ENCODE results near the gene SYT2.
"Not testable (repeated sequence)": the region's sequence is repeated elsewhere in the genome, so short reads cannot be mapped to it uniquely, and the experiment has no call there.

SYT2 gene

DNA sequence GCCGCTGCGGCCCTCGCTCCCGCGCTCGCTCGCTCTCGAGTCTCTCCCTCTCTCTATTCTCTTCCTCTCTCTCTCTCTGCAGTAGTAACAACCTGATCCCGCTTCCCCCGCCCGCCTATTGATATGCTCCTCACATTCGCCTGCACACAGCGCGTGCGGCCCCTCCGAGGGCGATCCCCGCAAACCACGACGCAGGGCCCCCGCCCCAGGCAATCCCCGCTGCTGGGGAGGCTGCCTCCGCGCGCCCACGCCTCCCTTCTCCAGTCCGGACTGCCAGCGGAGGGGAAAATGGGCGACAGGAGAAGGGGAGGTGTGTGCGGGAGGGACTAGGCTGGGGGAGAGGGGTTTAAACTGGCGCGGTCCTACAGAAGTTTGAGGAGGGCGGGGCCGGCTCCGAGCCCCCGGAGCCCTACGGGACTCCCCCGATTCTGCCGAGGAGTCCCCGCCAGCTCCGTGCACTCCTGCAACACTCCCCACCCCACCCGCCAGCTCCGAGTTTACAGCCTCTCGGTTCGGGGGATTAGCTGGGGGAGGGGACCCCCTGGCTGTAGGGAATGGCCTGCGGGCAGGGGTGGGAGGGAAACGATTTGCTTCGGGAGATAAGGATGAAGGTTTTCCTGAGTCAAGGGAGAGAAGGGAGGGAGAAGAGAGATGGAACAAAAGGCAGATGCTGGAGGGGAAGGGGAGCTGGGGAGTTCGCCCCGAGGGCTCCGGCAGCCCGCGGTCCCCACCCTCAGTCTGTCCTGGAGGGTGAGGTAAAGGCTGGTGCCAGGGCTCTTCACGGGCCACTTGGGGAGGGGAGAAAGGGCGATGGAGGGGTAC lies 66.6 kb downstream of the SYT2 start:
- DNase-seq (ENCODE audit: low read depth in 3 of 3) = no peak

DNA sequence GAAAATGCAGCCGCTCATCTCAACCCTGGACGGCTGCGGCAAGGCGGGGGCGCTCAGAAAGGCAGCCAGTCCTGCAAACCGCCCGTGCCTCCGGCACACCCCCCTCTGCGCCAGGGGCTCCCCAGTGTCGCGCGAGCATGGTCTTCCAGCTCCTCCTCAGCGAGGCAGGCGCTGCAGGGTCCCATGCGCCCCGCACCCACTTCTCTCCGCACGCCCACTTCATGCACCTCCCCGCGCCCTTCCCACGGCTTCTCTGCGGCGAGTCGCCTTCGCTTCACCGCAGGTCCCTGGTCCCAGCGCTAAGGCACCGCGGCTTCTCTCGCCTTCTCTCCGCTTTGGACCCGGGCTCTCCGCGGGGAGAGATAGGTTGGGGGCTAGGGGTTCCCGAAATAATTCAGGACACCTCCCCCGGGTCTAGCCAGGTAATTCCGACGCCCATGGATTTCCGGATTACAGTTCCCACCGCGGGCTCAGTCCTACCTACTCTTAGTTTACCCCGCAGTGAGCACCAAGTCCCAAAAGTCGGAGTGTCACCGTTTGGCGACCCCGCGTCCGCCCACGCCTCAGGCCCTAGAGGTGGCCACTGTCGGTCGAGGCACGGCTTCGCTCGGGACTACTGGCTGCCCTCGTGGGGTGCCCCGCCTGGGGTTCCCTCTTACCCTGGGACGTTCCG lies 67.5 kb downstream of the SYT2 start:
- DNase-seq (ENCODE audit: low read depth in 3 of 3) = no peak

DNA sequence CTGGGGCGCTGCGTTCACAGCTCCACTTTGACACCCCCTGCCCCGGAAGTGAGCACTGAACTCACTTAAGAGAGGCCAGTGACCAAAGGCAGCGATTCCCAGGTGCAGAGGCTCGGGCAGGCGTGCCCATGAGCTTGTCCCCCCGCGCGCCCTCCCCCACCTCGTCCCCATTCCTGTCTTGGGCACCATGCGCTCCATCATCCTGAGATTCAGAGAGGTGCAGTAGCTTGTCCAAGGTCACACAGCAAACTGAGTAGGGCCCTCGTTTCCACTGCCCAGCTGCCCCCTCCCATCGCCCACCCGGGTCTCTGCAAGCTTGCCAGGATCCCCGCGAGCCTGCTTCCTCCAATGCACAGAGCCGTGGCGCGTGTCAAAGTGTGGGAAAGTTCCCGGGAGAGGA lies 68.0 kb downstream of the SYT2 start:
- no peak for DNase-seq (ENCODE audit: low read depth in 3 of 3)

DNA sequence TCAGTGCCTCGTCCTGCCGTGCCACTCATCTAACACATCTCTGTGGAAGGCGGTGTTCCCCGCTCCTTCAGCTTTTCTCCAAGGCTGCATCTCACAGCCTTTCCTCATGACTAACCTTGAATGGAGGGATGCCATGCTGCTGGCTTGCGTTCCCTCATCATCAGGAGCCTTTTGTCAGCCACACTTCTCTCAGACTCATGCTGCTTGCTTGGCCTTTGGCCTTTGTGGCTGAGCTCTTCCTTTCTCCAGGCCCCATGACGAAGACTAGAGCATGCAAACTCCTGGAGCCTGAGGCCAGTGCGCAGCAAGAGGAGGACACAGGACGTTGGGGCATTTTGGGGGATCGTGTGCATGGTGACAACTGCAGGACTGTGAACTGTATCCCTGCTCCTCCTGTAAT lies 70.8 kb downstream of the SYT2 start:
- DNase-seq (ENCODE audit: low read depth in 3 of 3) = no peak

DNA sequence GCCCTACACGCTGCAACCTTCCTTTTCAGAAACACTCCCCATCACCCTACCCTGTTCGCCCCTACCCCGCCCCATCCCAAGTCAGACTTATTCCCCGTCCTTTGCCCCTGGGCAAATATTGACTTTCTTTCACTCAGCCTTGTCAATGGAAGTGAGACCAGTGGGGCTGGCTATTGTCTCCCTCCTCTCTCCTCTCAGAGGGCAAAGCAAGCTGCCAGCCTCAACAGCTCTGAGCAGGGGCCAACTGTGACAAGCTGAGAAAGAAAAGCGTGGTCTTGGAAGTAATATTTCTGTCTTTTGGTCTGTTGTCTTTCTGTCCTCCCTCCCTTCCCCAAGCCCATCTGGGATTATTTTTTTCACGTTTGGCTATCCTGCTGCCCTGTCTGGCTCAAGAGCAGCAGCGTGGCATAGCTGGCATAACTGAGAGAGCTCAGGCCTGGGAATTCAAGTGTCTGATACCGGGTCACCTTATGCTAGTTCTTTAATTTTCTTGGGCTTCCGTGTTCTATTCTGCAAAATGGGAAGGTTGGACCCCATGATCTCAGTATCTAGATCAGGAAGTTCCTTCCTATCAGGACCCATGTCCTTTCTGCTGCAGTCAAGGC lies 71.5 kb downstream of the SYT2 start:
- DNase-seq (ENCODE audit: low read depth in 3 of 3) = not testable (repeated sequence)

DNA sequence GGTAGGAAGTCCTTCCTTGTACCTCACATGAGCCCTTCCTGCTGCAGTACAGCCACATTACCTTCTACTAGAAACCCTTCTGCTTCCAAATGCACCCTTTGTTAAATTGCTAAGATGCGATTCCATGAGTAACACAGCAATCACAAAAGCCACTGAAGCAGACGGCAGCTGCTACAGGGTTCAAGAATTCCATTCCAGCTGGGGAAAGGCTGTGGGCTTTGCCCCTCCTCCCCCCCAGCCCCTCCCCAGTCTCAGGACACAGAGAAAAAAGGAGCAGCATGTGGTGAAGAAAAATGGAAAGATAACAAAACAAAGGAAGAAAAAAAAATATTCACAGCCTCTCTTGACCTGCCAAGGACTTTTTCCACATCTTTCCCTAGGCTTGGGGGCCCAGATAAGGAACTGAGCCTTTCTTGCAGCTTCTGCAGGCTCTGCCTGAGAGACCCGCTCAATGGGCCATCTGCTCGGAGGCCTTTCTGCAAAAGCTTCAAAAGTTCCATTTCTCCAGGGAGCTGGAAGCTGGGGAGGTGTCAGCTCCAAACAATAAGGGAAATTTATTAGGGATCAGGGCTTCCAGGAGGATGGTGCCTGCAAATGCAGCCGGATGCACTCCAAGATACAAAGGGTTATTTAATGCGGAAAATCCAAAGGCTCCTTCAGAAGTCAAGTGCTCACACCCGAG lies 72.1 kb downstream of the SYT2 start:
- DNase-seq (ENCODE audit: low read depth in 3 of 3) = no peak

DNA sequence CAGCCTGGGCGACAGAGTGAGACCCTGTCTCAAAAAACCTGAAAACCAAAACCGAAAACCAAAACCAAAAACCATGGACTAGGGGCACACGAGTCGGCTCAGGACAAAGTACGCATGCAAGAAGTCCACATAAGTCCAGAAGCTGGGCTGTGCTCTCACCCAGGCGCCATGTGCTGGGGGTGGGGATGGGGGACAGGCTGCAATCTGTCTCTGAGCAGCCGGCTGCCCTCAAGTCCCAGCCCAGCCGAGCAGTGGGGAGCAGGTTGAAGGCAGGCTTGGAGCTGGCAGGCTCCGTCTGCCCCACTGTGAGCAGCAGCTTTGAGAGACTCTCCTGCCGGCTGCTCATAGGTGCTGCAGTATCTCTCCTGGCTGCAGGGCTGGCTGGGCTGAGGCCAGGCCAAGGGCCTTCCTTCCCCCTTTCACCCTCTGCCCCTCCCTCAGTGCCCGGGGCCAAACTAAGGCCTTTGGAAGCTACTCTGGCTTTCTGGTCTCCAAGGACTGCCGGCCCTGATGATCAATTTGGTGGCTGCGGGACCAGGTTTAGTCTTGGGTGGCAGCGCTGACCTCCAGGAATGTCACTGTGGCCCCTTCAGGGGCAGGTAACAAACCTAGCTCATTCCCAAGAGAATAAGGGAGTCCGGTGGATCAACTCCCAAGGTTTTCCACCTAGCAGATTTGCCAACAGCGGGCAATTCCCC lies 72.8 kb downstream of the SYT2 start:
- DNase-seq (ENCODE audit: low read depth in 3 of 3) = not testable (repeated sequence)

DNA sequence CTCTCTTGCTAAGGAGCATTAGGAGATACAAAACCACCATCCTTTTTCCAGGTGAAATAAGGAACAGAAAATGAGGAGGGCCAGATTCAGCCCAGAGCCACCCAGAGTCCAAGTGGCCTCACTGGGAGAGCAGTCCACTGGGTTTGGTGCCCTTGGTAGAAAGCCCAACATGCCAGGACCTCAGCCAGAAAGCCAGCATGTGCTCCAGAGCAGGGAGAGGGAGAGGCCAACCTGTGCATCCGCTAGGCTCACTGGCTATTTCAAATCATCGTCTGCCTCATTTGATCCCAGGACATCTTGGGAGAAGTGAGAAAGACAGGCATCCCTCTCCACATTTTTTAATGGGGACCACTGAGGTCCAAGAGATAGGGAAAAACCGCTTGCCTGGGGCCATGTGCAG lies 74.1 kb downstream of the SYT2 start:
- DNase-seq (ENCODE audit: low read depth in 3 of 3) = not testable (repeated sequence)

DNA sequence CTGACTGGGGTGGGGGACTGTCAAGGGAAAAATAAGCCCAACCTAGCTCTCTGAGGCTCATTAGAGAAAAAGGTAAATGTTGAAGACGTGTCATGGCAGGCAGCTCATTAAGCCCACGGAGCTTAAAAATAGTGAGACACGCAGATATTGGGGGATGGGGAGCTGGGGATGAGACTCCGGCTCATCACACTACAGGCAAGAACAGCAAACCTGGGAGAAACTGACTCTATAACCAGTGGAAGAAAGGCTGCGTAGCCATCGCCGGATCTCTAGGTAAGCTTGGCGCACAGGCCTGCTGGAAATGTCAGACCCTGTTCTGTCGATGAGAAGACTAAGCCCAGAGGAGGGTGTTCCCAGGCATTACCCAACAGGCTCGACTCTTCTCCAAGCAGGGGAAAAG lies 78.0 kb downstream of the SYT2 start:
- no peak for DNase-seq (ENCODE audit: low read depth in 3 of 3)

DNA sequence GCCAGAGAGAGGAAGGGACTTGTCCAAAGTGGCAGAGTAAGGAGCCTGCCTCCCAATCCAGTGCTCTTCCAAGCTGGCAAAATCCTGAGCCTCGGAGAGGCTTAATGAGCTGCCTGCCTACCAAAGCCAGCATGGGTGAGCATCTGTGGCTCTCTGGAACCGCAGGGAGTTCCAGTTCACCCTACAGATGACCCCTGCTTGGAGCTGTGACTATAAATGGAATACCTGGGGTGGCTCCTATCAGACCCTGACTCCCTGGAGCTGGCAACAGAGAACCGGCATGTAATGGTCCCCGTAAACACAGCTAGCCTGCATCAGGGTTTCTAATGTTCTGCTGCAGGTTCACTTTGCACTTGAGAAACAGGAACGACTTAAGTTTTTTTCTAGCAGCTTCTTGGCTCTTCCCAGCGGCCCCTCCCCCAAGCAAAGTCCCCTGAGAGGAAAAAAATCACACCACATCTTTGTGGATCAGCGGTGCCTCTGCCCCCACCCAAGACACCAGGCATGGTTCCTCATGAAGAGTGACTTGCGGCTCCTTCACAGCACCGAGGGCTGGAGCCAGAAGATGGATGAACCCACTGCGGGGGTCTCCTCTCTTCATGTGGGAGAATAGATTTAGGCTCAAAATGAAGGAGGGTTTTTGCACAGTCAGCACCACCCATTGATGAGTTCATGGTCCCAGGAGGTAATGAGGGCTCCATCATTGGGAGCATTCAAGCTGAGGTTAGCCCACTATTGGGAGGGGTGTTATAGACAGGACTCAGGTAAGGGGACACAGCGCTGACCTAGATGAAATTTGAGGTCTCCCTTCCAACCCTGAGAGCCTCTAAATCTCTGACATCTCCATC lies 79.0 kb downstream of the SYT2 start:
- DNase-seq (ENCODE audit: low read depth in 3 of 3) = no peak

DNA sequence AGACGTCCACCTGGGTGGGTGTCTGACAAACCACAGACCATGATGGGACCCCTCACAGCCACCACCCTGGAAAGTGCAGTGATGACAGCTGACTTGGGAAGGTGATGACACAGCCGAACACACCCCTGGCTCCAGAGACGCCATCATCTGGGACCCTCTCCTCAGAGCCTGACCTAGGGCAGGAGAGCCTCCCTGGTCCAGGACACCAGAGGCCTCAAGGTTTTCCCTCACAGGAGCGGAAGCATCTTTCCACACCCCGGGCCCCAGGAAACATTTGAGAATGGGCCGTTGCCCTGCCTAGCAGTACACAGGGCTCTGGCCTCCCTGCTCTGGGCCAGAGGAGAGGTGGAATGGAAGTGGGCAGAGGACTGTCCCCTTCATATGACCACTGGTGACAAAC lies 79.7 kb downstream of the SYT2 start:
- DNase-seq (ENCODE audit: low read depth in 3 of 3) = no peak

DNA sequence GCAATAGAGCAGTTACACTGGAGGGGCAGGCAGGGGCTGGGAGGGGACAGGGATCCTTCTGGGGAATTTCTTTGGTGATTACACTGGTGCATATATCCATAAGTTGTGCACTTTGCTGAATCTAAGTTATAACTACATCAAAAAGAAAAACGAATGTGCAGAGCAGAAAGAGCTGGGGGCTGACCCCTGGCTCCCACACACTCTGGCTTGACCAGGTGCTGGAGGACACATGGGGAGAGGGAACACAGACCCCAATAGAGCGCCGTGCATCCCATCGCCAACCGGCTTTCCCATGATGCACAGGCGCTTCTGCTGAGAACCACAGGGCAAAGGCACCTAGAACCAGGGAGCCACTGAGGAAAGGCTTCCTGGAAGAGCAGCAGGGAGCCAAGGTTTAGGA lies 80.2 kb downstream of the SYT2 start:
- DNase-seq (ENCODE audit: low read depth in 3 of 3) = not testable (repeated sequence)

DNA sequence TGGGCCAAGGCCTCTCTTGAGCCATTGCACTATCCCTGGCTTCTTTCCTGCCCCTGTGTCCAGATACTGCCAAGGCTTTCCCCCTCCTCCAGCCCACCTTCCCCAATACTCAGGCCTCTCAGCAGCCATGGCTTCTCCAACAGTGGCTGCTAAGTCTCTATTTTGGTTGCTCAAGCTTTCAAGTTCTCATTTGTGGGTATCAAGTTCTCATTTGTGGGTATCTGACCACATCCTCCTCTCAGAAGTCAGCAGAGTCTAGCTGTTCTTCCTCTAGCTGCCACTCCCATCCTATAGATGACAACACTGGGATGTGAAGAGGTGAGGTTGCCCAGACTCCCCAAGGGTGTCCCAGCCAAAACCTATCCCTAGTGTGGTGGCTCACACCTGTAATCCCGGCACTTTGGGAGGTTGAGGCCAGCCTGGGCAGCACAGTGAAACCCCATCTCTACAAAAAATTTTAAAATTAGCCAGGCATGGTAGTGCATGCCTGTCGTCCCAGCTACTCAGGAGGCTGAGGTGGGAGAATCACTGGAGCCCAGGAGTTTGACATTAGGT lies 80.9 kb downstream of the SYT2 start:
- DNase-seq (ENCODE audit: low read depth in 3 of 3) = not testable (repeated sequence)

DNA sequence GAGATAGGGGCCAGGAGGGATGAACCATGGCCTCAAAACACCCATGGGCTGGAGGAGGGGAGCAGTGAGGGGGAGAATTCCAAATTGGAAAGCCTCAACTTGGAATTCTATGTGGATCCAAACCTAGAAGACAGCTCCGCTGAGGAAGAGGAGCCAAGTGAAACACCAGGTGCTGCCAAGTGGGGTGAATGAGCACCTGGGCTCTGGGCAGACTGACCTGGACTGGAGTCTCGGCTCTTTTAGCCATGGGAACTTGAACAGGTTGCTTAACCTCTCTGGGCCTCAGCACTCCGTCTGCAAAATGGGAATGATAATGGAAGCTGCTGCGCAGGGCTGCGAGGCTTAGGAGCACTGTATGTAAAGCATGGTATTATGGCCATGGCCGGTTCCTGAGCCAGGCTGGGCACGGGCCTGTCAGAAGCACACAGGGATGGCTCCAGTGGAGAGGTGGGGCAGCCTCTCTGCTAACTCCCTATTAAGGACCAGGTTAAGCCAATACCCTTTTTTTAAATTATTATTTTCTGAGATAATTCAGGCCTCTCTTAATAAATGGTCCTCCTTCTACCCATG lies 81.5 kb downstream of the SYT2 start:
- DNase-seq (ENCODE audit: low read depth in 3 of 3) = no peak

DNA sequence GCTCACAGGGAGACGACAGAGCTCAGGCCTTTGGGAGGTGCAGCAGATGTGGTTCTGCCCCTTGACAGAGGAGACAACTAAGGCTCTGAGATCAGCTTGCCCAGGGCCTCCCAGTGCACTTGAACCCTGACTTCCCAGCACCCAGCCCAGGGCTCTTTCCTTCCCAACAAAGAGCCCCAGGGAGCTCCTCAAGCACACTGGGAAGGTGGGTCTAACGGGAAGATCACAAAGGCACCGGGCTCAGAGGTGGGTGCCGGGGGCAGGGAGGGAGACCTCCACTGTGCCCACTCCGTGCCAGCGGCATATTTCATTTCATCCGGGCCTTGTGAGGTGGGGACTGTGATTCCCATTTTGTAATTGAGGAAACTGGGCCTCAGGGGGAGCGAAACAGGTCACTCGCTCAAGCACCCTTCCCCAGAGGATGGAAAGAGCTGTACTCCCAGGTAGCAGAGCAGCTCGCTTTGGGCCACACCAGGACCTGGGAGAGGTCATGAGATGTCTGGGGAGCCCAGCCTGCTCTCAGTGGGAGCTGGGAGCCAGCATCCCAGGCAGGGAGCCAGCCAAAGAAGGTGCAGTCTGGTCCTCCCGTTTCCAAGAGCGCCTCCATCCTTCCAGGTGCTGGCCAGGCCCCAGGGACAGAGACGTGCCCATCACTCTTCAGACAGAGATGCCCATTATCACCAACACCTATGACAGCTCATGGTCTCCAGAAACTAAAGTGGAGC lies 82.3 kb downstream of the SYT2 start:
- no peak for DNase-seq (ENCODE audit: low read depth in 3 of 3)

DNA sequence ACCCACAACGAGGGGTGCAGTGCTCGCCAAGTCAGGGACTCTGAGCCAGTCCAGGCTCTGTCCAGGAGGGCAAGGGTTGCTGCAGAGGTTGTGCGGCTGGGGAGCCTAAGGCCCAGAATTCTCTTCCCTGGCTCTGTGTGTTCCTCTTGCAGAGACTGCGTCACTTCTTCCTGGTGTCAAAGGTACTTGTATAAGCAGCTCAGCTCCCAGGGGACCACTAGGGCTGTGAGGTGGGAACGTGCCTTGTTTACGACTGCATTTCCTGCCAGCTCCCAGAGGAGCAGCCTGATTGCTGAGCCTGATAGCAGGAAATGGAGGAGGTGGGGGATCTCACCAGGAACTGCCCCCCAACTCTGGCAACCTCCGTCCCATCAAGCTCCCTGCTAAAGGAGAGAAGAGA lies 83.2 kb downstream of the SYT2 start:
- DNase-seq (ENCODE audit: low read depth in 3 of 3) = not testable (repeated sequence)

DNA sequence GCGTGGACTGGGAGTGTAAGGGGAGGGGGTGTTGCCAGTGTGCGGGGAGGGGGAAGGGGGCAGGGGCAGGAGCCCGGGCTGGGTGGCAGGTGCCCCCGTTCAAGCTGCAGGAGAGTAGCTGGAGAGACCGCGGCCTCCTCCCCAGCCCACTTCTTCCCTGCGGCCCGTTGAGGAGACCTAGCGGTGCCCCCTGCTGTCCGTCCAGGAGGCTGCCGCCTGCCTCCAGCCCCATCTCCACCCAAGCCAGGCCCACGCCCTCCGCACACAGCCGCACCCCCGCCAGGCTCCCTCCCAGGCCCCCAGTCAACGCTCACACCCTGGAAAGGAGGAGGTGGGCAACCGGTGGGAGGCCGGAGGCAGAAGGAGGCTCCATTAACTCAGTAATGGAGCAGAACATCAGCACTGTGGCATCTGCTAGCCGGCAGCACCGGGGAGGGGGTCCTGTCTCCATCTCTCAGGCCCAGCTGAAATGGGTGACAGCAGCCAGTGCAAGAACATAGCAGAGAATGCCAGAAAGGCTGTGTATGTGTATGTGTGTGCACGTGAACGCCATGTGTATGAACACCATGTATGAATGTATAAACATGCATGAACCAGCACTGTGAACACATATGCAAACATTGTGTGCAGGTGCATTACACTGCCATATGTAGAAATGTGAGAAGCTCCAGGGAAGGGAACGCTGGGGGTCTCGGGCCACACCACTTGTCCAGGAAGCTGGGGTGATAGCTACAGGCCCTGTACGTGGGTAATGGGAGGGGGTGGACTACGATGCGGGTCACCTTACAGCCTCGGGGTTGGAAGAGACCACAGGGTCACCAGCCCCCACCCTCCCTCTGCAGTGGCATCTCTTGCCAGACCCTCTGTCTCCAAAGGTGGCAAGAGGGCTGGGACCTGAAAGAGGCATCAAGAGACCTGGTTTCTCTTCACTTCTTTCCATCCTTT lies 84.6 kb downstream of the SYT2 start:
- DNase-seq (ENCODE audit: low read depth in 3 of 3) = peak; percentile 28 to 51 (median 33)

DNA sequence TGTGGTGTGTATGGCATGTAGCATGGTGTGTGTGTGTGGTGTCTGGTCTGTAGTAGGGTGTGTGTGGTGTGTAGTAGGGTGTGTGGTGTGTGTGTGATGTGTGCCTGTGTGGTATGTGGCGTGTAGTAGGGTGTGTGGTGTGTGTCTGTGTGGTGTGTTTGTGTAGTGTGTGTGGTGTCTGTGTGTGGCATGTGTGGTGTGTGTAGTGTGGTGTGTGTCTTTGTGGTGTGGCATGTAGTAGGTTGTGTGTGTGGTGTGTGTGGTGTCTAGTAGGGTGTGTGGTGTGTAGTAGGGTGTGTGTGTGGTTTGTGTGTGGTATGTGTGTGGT lies 85.5 kb downstream of the SYT2 start:
- no peak for DNase-seq (ENCODE audit: low read depth in 3 of 3)
